ENCODE data around the gene CBX8. TPM values are rescaled to one million over a fixed set of nuclear protein-coding genes. Genes with fewer than 3 reads are reported as not detected.

CBX8 gene
- total and polyA plus RNA-seq, 2 of the 13 experiments (the other 11 are each of a cell fraction or from before 2014, with no cell fraction given): 0.34 to 12.6 TPM

GRCh38 chr17:79796763-79797491 lies at the start of gene CBX8 (continued):
- TF ChIP-seq ZNF280D (CRISPR knock-in tag; IDR thresholded peaks at IDR 0.05): no peak
- peak; percentile 62 for TF ChIP-seq ARNTL (CRISPR knock-in tag; IDR thresholded peaks at IDR 0.05)
- TF ChIP-seq NFYB (CRISPR knock-in tag; IDR thresholded peaks at IDR 0.05): peak; percentile 92
- 0 out of 2 replicates have a peak, but pooled peaks have one; percentile 51 for TF ChIP-seq ZNF777 (CRISPR knock-in tag; IDR thresholded peaks at IDR 0.05)
- peak; percentile 84; the same call in 1 of the 2 replicates for TF ChIP-seq ZBTB7A (CRISPR knock-in tag; IDR thresholded peaks at IDR 0.05)
- TF ChIP-seq NFKBIZ (CRISPR knock-in tag; IDR thresholded peaks at IDR 0.05): peak; percentile 62
- 0 out of 2 replicates have a peak, but pooled peaks have one; percentile 12 for TF ChIP-seq ZSCAN21 (CRISPR knock-in tag; IDR thresholded peaks at IDR 0.05; ENCODE audit: borderline replicate concordance)
- TF ChIP-seq ZNF883 (CRISPR knock-in tag; IDR thresholded peaks at IDR 0.05; ENCODE audit: not compliant biosample characterization): peak; percentile 49
- peak; percentile 61; the same call in 1 of the 2 replicates for TF ChIP-seq HOXA3 (CRISPR knock-in tag; IDR thresholded peaks at IDR 0.05)
- TF ChIP-seq FOXA3 (CRISPR knock-in tag; IDR thresholded peaks at IDR 0.05): peak; percentile 57
- TF ChIP-seq ZBTB2 (CRISPR knock-in tag; IDR thresholded peaks at IDR 0.05; ENCODE audit: low read depth): peak; percentile 80
- TF ChIP-seq MBNL3 (CRISPR knock-in tag; conservative IDR thresholded peaks at IDR 0.05): no peak
- TF ChIP-seq ZSCAN5A (CRISPR knock-in tag; IDR thresholded peaks at IDR 0.05; ENCODE audit: borderline replicate concordance): 0 out of 2 replicates have a peak, but pooled peaks have one; percentile 32
- TF ChIP-seq ZNF576 (CRISPR knock-in tag; IDR thresholded peaks at IDR 0.05): no peak
- peak; percentile 65 for TF ChIP-seq DMAP1 (CRISPR knock-in tag; IDR thresholded peaks at IDR 0.05)
- 0 out of 2 replicates have a peak, but pooled peaks have one; percentile 57 for TF ChIP-seq JUN (CRISPR knock-in tag; IDR thresholded peaks at IDR 0.05)
- peak; percentile 28; the same call in 1 of the 2 replicates for TF ChIP-seq JUND (CRISPR knock-in tag; IDR thresholded peaks at IDR 0.05)
- TF ChIP-seq KDM5B (CRISPR knock-in tag; IDR thresholded peaks at IDR 0.05; ENCODE audit: borderline replicate concordance): peak; percentile 46; the same call in 1 of the 2 replicates
- peak; percentile 69; the same call in 1 of the 2 replicates for TF ChIP-seq KMT2B (CRISPR knock-in tag; IDR thresholded peaks at IDR 0.05)
- peak; percentile 83 for TF ChIP-seq AGO2 (optimal IDR thresholded peaks at IDR 0.05; ENCODE audit: low read depth, low read length)
- peak; percentile 64; the same call in 1 of the 2 replicates for TF ChIP-seq KDM2A (CRISPR knock-in tag; IDR thresholded peaks at IDR 0.05; ENCODE audit: borderline replicate concordance, low read depth)

Measured in HepG2 (cell line).